ENCODE measurements around the gene NTNG2. TPM values are rescaled to one million over a fixed set of nuclear protein-coding genes. Genes with fewer than 3 reads are reported as not detected.

NTNG2 gene
- total and polyA plus RNA-seq, 10 of the 15 experiments (the other 5 are each of a cell fraction or from before 2014, with no cell fraction given), result 0.37 to 0.79 (median 0.45) TPM; not detected in 6

GRCh38 chr9:132269704-132270516 is 108.1 kb downstream of the NTNG2 start (continued):
- TF ChIP-seq JUNB (IDR thresholded peaks at IDR 0.05), result peak; percentile 77
- peak; percentile 25; the same call in 1 of the 2 replicates for TF ChIP-seq GABPA (IDR thresholded peaks at IDR 0.05; ENCODE audit: low read depth)

GRCh38 chr9:132274861-132275260 is 113.0 kb downstream of the NTNG2 start:
- Histone ChIP-seq H3K4me3 (no peak overlapping the region), H4K20me1 (ENCODE audit: control insufficient read depth, insufficient read depth) (no peaks in the 10 kb centered on the region), H3K36me3 (ENCODE audit: control insufficient read depth in 2 of 2, insufficient read depth in 2 of 2, low read length in 1 of 2) (peaks cover 20 to 74% of the 10 kb centered on the region in 2 experiments), H3K9me3 (replicated peaks; ENCODE audit: control insufficient read depth, insufficient read depth, low read length) (peaks cover 4% of the 10 kb centered on the region), H3K27ac (ENCODE audit: control insufficient read depth, insufficient read depth) (no peak overlapping the region), H3K79me2 (ENCODE audit: control insufficient read depth, insufficient read depth, low read length) (no peaks in the 10 kb centered on the region), H3K4me1 (ENCODE audit: control insufficient read depth, insufficient read depth, low read length) (no peaks in the 10 kb centered on the region), H3K27me3 (replicated peaks in 1 of 2; ENCODE audit: control insufficient read depth in 2 of 2, insufficient read depth in 2 of 2, low read length in 1 of 2) (no peaks in the 10 kb centered on the region), H3K9ac (ENCODE audit: control insufficient read depth, insufficient read depth, low read length) (no peak overlapping the region), H3K4me2 (ENCODE audit: control insufficient read depth, insufficient read depth) (no peak overlapping the region), H2AFZ (ENCODE audit: control insufficient read depth, low read depth, low read length) (no peak overlapping the region)
- ChIA-PET SMC1A (ENCODE audit: uncharacterized antibody, unreplicated experiment) (interaction anchor here (1.0 kb wide), 2 partner anchors 17 to 18 kb away, joined by 3 to 4 read pairs; no protein-coding TSS in a partner anchor), POLR2A (no interaction called here), CTCF (interaction anchor here (0.8 to 1.5 kb wide), 2 partner anchors 10 to 39 kb away, joined by 4 read pairs; no protein-coding TSS in a partner anchor), RAD21 (ENCODE audit: unreplicated experiment) (no interaction called here)
- in situ Hi-C loops (cut with MboI) (no loop called here), intact Hi-C loops (cut with micrococcal nuclease; ENCODE audit: unreplicated experiment) (no loop called here)
- BruUV-seq (replicated peaks), result no TSS peak
- DNase-seq (ENCODE audit: low read depth, low spot score) (no peak), FAIRE-seq (no peak), ATAC-seq (no peak)
- 100% methylated on average over 2 of the region's 2 CpGs for WGBS (ENCODE audit: insufficient coverage, insufficient replicate concordance, low lambda C conversion rate, missing lambda C conversion rate)
- TF ChIP-seq IRF5 (IDR thresholded peaks at IDR 0.05; ENCODE audit: borderline replicate concordance) (no peak), ZNF592 (IDR thresholded peaks at IDR 0.05) (no peak), SMARCA5 (IDR thresholded peaks at IDR 0.05) (no peak), MYB (IDR thresholded peaks at IDR 0.05; ENCODE audit: borderline replicate concordance, low read depth, low read length) (no peak), IRF3 (IDR thresholded peaks at IDR 0.05) (no peak), ETV6 (conservative IDR thresholded peaks at IDR 0.05 in 1 of 2, IDR thresholded peaks at IDR 0.05 in 1 of 2; ENCODE audit: borderline replicate concordance in 1 of 2, low read depth in 1 of 2) (no peak), NFXL1 (IDR thresholded peaks at IDR 0.05; ENCODE audit: borderline replicate concordance) (no peak), TCF12 (IDR thresholded peaks at IDR 0.05; ENCODE audit: low read depth, low read length) (no peak), ATF3 (IDR thresholded peaks at IDR 0.05; ENCODE audit: borderline replicate concordance, extremely low read depth, low read depth, low read length) (no peak), RELA (IDR thresholded peaks at IDR 0.05; ENCODE audit: borderline replicate concordance, partially characterized antibody) (no peak), RB1 (IDR thresholded peaks at IDR 0.05; ENCODE audit: borderline replicate concordance) (no peak), NFYB (IDR thresholded peaks at IDR 0.05; ENCODE audit: insufficient read depth, low read depth, low read length) (no peak)
